ENCODE data around the gene SPIN1. TPM values are rescaled to one million over a fixed set of nuclear protein-coding genes. Genes with fewer than 3 reads are reported as not detected.
A peak's percentile ranks its signal among the peaks of the same experiment; 100 is the strongest.

Gene SPIN1
- total RNA-seq, 1 donor from 2014 or later, result 77.6 TPM

DNA sequence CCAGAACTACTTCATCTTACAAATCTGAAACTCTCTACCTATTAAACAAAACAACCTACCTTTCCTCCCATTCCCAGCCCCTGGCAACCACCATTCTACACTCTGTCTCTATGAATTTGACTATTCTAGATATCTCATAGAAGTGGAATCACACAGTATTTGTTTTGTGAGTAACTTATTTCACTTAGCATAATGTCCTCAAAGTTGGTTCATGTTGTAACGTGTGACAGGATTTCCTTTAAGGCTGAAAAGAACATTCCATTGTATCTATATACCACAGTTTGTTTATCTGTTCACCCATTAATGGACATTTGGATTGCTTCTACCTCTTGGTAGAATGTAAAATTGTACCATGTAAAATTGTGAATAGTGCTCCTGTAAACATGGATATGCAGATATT is 76.6 kb downstream of the SPIN1 start:
- Mint-ChIP-seq H3K27me3 (ENCODE audit: low read depth) (no peaks in the 10 kb centered on the region), H3K36me3 (ENCODE audit: low read depth) (peaks cover 10% of the 10 kb centered on the region), H3K4me1 (peaks cover 14% of the 10 kb centered on the region), H3K4me3 (no peak overlapping the region), H3K27ac (ENCODE audit: unreplicated experiment) (no peak overlapping the region), H3K9me3 (no peaks in the 10 kb centered on the region)
- DNase-seq (ENCODE audit: low read depth, low spot score), result no peak
- TF ChIP-seq, protein P1, sequence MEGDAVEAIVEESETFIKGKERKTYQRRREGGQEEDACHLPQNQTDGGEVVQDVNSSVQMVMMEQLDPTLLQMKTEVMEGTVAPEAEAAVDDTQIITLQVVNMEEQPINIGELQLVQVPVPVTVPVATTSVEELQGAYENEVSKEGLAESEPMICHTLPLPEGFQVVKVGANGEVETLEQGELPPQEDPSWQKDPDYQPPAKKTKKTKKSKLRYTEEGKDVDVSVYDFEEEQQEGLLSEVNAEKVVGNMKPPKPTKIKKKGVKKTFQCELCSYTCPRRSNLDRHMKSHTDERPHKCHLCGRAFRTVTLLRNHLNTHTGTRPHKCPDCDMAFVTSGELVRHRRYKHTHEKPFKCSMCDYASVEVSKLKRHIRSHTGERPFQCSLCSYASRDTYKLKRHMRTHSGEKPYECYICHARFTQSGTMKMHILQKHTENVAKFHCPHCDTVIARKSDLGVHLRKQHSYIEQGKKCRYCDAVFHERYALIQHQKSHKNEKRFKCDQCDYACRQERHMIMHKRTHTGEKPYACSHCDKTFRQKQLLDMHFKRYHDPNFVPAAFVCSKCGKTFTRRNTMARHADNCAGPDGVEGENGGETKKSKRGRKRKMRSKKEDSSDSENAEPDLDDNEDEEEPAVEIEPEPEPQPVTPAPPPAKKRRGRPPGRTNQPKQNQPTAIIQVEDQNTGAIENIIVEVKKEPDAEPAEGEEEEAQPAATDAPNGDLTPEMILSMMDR (conservative IDR thresholded peaks at IDR 0.05), result no peak

DNA sequence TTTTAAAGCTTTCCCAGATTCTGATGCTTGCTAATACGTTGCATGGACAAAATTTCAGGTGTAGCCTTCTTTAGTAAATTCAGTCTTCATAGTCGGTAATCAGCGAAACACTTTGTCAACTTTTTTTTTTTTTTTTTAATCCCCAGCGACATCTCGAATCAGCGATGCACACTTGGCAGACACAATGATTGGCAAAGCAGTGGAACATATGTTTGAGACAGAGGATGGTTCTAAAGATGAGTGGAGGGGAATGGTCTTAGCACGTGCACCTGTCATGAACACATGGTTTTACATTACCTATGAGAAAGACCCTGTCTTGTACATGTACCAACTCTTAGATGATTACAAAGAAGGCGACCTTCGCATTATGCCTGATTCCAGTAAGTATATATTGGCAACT is 80.0 kb downstream of the SPIN1 start:
- no peaks in the 10 kb centered on the region for H3K27me3 Mint-ChIP-seq (ENCODE audit: low read depth)
- TF ChIP-seq, protein P1 (conservative IDR thresholded peaks at IDR 0.05), result no peak

DNA sequence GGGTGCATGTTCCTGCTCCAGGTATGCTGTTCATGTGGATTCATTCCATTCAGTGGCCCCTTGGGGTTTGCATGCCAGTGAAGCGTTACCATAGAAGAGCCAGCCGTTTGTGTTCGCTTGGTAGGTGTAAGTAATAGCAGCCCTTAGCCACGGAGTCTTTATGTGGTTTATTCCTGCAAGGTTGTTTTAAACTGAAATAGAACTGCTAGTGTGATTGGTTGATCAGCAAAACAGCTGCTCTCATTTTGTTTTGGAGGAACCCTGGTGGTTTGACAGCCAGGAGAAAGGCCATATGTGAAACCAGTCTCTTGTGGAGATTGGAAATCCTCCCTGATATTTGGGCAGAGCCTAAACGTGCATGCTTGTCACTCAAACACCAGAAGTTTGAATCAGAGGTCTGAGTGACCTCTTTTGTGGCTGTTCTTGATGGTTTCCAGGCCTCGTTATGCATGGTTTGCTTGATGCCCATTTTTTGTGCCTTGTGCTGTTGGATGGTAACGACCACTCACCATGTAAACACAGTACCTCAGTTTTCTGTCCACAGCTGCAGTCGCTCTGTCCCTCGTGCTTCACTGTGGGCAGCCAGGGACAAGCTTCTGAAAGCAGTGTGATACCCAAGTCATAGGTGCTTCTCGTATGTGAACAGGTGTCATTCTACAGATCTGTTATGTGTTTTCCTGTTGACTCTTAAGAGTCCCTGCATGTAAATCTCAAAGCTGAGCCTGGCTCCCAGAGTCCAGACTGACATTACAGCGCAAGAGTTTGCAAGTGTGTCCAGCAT is 88.4 kb downstream of the SPIN1 start:
- Mint-ChIP-seq H3K4me3 (no peak overlapping the region), H3K27ac (ENCODE audit: unreplicated experiment) (peak overlapping the region; percentile 27), H3K27me3 (ENCODE audit: low read depth) (no peaks in the 10 kb centered on the region), H3K4me1 (peaks cover 8% of the 10 kb centered on the region), H3K36me3 (ENCODE audit: low read depth) (peaks cover 7% of the 10 kb centered on the region), H3K9me3 (no peaks in the 10 kb centered on the region)
- DNase-seq (ENCODE audit: low read depth, low spot score), result no peak
- TF ChIP-seq, protein P1 (conservative IDR thresholded peaks at IDR 0.05), result no peak

More for the DNA sequence above, 80.0 kb downstream of the SPIN1 start:
- no peak for DNase-seq (ENCODE audit: low read depth, low spot score)
- Mint-ChIP-seq H3K4me1 (no peaks in the 10 kb centered on the region), H3K36me3 (ENCODE audit: low read depth) (peaks cover 17% of the 10 kb centered on the region), H3K9me3 (no peaks in the 10 kb centered on the region), H3K4me3 (no peak overlapping the region), H3K27ac (ENCODE audit: unreplicated experiment) (no peak overlapping the region)

DNA sequence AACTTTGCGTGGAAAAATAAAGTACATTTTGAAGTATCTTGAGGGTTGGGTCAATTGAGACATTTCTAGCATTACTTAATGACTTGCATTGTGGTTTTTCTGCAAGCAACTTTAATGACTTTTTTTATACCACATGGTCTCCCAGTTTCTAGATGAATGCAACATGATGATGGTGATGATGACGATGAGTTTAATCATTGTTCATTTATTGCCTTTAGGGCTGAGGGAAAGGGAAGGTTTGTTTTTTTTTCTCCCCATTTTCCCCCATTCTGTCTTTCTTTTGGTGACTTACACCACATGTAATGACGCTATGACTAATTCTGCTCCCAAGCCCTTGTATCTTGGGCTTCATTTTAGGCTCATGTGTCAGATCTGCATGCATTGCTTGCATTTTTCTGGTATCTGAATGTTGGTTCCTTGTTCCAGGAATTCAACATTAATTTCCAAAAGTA is 89.1 kb downstream of the SPIN1 start:
- Mint-ChIP-seq H3K36me3 (ENCODE audit: low read depth) (peaks cover 7% of the 10 kb centered on the region), H3K27ac (ENCODE audit: unreplicated experiment) (peak overlapping the region; percentile 27), H3K4me3 (no peak overlapping the region), H3K9me3 (no peaks in the 10 kb centered on the region), H3K27me3 (ENCODE audit: low read depth) (no peaks in the 10 kb centered on the region), H3K4me1 (peaks cover 8% of the 10 kb centered on the region)
- TF ChIP-seq, protein P1 (conservative IDR thresholded peaks at IDR 0.05), result no peak
- no peak for DNase-seq (ENCODE audit: low read depth, low spot score)

DNA sequence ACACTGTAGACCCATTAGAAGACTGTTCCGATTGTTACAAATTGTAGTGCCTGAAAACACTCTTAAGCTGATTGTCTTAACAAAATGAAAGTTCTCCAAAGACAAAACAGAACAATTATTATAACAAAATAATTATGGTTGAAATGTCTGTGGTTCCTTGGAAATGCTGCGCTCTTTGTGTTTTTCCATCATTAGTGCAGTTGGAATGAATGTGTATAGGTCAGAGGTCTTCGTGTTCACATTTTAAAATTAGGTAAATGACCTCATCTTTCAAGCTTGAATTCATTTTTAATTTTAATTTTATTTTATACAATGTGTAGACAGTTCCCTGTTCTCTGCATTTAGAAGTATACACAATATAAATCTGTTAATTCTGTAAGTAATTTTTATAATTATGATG is 90.0 kb downstream of the SPIN1 start:
- Mint-ChIP-seq H3K36me3 (ENCODE audit: low read depth) (peaks cover 9% of the 10 kb centered on the region), H3K27ac (ENCODE audit: unreplicated experiment) (no peak overlapping the region), H3K4me1 (peaks cover 8% of the 10 kb centered on the region), H3K4me3 (no peak overlapping the region), H3K9me3 (no peaks in the 10 kb centered on the region), H3K27me3 (ENCODE audit: low read depth) (no peaks in the 10 kb centered on the region)
- no peak for DNase-seq (ENCODE audit: low read depth, low spot score)
- TF ChIP-seq, protein P1 (conservative IDR thresholded peaks at IDR 0.05), result no peak

Data from neural crest cell (in vitro differentiated cells).